Stimulated activated CD4-positive, alpha-beta T cell treated with anti-CD3 and anti-CD28 coated beads, Interleukin-12 subunit alpha, Interleukin-12 subunit beta, amount 100 ng/mL, for 48 hours (primary cell): ENCODE data around the gene NKD2.
"Not testable (repeated sequence)": the region's sequence is repeated elsewhere in the genome, so short reads cannot be mapped to it uniquely, and the experiment has no call there.

Source experiments
- DNase-seq, 3 donors: peaks; one replicate each; pipeline ENCODE4 v3.0.0-alpha.2; 2020; ENCODE audit warnings: low read depth in 2 of 3, low spot score in 1 of 3

The NKD2 gene

DNA sequence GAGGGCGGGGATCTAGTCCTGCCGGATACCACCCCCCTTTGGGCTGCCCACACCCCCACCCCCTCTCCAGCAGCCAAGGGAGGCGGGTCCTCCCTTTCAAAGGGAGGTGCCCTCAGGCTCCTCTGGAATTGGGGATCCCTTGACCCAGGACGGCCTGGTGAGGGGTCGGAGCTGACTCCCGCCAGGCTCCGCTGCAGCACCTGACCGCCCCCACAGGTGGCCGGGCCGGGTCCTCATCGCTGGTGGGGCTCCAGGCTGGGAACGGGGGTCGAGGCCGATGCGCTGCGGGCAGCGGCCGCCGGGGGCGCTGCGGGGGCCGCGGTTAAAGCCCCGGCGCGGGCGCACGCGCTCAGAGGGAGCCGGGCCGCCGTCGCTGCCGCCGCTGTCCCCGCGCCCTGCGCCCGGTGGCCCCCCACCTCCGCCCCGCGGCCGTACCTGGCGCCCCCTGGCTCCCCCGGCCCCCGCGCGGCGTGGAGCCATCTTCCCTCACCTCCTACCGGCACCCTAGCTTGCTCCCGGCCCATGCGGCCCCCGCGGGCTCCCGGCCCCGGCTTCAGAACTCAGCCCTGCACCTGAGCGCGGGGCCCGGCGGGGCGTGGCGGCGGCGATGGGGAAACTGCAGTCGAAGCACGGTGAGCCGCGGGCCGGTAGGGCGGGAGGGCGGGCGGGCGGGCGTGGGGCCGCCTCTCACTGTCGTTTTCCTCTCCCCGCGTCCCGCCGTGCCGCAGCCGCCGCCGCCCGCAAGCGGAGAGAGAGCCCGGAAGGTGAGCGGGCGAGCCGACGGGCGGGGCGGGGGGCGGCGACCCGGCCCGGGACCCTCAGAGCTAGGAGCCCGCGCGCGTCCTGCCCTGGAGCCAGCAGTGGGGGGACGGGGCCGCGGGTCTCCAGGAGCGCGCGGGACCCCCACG, at the start of gene NKD2:
TSS of gene NKD2 (plus strand) at position 352 of the 908 bp plus-strand sequence. CDS start at position 608, 256 bp downstream.
- peak in 1 of 3 donors; percentile 21 for DNase-seq

DNA sequence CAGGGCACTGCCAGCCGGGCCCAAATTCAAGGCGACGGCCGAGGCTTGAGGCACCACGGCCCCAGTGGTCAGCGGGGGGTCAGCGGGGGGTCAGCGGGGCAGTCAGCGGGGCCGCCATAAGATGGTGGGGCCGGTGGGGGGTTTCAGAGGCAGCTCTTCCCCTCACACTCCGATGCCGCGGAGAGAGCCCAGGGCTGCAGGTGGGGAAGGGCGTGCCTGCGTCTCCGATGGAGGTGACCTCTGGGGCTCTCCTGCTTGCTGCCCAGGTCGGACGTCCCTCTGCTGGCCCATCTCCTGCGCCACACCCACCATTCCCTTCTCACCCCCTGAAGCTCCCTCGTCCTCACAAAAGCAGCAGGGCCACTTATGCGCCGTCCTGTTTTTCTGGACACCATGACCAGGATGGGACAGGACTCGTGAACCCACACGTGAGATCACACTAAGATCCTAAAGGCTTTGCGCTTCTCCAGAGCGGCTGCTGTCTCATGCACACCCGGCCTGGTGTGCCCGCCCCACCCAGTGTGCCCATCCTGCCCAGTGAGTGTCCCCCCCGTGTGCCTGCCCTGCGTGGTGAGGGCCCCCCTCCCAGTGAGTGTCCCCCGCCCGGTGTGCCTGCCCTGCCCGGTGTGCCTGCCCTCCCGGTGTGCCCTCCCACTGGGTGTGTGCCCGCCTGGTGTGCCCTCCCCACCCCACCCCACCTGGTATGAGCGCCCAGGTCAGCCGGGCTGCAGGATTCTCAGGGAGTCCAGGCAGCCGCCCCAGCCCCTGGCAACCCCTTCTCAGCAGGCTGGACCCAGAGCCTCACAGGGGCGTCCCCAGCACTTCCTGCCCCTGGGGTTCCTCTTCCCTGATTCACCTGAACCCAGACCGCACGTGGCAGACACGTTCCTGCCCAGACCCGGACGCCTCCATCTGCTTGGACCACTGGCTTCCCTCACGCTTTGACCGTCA, 48.7 kb upstream of the NKD2 start:
- DNase-seq = no peak

DNA sequence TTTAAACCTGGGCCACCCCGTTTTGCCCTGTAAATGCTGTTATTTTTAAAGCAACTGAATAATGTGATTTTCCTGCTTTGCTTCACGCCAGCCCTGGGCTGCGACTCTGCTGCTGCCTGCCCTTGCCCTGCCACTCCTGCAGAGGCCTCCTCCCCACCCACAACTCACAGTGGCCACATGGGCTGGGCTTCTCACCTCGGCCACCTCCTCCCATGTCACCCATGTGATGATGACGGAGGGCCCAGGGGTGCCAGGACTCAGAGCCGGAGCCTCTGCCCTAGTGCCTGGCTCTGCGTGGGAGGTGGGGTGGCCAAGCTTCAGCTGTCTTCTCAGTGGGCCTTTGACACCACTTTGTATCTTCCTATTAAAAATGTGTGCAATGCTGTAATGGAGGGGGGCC, 48.1 kb upstream of the NKD2 start:
- DNase-seq = no peak

- no peak for DNase-seq
Observed at GRCh38 chr5:961002-961710, 47.4 kb upstream of the NKD2 start.

DNA sequence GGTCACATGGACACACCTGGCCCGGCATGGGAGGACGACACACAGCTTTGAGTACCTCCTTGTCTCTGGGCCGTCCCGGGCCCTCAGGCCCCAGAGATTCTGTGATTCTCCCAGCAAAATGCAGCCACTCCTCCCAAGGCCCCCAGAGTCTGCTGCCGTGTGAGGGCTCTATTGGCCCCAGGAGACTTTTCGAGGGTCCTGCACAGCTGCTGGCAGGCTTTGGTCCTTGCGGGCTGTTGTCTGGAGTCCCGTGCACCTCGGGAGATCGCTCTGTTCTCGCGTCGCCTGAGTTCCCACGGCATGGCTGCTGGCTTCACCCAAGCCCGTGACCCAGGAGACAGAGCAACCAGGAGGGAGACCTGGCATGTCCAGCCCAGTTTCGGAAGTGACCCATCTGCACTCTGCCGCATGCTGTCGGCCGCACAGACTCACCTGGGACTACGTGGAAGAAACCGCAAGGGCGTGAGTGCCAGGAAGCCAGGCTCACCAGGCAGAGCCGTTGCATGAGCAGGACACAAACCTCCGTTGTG, 46.8 kb upstream of the NKD2 start:
- no peak for DNase-seq

- DNase-seq = no peak
Observed at GRCh38 chr5:962386-962785, 46.2 kb upstream of the NKD2 start.

DNA sequence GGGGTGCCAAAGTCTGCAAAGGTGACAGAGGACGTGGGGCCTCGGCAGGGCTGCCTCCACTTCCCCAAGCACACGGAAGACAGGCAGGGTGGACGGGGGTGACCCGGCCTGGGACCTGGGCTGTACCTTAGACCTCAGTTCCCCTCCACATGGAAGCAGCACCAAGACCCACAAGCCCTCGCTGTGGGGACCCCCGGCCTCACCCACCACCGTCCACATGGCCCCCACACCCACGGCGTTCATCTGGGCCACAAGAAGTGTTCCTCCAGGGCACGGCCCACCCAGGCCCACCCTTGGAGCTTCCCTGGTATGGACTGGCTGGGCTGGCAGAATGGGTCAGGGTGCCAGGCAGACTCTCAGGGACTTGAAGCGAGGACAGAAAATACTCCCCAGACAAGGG, 45.8 kb upstream of the NKD2 start:
- no peak for DNase-seq

- DNase-seq = no peak
Observed at GRCh38 chr5:963310-963672, 45.3 kb upstream of the NKD2 start.

DNA sequence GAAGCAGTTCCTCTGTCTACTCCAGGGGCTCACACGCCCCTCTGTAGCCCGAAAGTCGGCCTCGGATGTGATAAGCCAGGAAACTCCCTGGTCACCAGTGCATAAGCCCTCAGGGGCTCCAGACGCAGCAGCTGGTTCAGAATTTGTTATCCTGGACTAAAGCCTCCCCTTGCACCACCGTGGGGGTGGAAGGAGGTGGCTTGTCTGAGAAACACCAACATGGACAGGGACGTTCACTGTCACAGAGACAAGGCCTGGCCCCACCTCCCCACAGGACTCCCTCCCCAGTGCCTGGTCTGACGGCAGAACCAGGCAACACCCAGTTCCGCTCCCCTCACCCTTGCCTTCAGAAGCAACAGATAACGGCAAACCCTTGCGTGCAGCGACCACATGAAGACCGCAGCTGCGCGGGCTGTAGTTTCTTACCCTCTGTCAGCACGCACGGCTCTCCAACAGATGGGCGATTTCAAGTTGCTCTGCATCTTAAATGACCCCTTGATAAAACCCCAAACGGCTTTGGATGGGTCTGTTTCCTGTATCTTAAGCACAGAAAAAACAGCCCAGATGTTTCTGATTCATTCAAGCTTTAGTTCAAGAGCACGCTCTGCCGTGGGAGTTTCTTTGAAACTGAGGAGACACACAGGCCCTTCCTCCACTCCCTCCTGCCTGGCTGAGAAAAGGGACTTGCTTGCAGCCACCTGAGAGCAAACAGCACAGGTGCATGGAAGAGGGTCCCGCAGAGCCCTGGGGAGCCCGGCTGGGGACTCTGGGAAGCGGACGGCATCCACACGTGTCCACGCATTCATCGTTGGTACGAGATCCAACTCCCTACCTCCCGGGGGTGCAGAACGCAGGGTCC, 44.7 kb upstream of the NKD2 start:
- peak; percentile 15 to 33 (median 25) for DNase-seq

DNA sequence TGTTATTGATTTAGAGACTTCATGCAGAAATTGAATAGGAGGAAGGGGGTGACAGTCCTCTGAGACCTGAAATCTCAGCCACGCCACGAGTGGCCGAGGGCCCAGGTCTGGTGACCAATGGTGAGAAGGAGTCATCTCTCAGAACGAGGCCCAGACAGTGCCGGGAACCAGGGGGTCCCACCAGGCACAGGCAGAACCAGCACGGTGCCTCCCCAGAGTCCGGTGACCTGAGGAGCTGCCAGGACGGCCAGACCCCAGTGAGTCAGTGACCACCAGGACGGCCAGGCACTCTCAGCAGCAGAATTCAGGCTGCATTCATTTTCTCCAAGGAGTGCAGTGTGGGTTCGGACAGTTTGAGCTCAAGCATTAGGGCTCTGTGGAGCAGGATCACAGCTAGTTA, 43.8 kb upstream of the NKD2 start:
- DNase-seq = no peak

DNA sequence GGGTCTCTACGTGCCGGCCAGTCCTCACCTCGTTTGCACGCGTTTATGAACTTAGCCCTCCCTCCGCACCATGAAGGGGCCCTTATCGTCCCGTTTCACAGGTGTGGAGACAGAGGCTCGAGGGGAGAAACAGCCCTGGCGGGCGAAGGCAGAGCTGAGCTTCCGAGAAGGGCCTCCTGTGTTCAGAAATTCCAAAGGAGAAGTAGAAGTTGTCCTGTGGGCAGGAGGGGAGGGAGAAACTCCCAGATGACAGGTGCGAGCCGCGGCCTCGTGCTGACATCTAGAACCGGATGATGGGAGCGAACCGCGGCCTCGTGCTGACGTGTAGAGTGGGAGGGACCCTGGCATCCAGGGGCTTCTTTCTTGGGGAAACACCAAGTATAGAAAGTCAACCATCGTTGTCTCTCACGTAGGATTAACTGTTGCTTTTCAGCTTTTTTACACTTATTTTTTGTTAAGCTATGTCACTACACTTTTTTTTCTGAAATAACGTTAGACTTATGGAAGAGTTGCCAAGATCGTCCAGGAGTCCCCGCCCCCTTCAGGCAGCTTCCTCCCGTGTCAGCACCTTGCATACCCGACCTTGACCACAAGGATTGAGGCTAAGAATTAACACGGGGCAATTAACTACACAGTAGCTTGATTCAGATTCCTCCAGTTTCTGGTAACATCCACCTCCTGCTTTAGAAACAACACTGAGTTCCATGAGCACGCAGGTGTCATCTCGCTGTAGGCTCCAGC, 42.8 kb upstream of the NKD2 start:
- DNase-seq = no peak

GRCh38 chr5:966345-966710, 42.3 kb upstream of the NKD2 start:
- DNase-seq = no peak

DNA sequence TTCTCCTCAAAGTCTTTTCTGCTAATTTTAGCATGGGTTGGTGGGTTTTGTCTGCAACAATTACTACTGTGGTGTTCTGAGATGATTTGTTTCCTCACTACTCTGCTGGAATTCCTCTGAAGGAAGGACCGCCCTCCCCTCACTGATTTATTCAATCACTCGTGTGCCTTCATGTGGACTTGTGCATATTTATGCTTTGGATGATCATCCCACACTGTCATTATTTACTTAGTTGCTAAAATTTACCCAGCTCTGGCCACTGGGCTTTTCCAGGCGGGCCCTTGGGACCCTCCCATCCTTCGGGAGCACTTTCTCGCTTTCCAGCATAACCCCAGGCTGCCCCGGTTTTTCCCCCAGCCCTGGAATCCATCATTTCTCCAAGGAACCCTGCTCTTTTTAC, 41.7 kb upstream of the NKD2 start:
- no peak for DNase-seq

GRCh38 chr5:968881-969280, 39.7 kb upstream of the NKD2 start:
- no peak for DNase-seq

GRCh38 chr5:969408-969839, 39.2 kb upstream of the NKD2 start:
- no peak for DNase-seq

DNA sequence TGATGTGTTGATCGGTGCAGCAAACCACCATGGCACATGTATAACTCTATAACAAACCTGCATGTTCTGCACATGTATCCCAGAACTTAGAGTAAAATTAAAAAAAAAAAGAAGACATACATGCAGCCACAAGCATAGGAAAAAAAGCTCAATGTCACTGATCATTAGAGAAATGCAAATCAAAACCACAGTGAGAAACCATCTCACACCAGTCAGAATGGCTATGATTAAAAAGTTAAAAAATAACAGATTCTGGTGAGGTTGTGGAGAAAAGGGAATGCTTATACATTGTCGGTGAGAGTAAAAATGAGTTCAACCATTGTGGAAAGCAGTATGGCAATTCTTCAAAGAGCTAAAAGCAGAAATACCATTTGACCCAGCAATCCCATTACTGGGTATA, 36.0 kb upstream of the NKD2 start:
- not testable (repeated sequence) for DNase-seq

GRCh38 chr5:976849-977751, 31.5 kb upstream of the NKD2 start:
- DNase-seq = no peak

DNA sequence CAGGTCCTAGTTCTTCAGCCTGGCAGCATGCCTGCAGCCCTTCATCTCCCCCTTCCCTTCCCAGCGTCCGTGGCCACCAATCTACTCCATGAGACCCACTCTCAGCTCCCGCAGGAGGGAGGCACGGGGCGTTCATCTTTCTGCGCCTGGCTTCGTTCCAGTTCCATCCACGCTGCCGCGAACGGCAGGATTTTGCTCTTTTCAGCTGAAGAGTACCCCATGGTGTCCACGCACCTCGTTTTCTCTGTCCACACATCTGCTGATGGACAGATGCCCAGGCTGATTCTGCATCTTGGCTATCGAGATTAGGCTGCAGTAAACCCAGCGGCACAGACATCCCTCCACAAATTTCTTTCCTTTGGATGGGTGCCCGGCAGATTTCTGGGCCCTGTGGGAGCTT, 30.5 kb upstream of the NKD2 start:
- no peak for DNase-seq
